Spleen (tissue), 7 donors: ENCODE measurements around the gene SLN.

Experiments
- CTCF ChIP-seq, 11 experiments: fragments of 200-600 bp in 7 of 11; fragments of 450-650 bp in 4 of 11; sonication (generic) in 4 of 11; IDR thresholded peaks in 8 of 11; conservative IDR thresholded peaks in 3 of 11; 1 replicate in 7 of 11; 2 replicates in 4 of 11; pipeline versions ENCODE4 v1.4.0 to v1.8.0; 2016 to 2021; ENCODE audit warnings: antibody characterized with exemption in 11 of 11, inconsistent platforms in 4 of 11, mild to moderate bottlenecking in 1 of 11
- POLR2AphosphoS5 ChIP-seq, 3 donors: sonication (generic); formaldehyde crosslinking; IDR thresholded peaks; one replicate each; pipeline ENCODE4 v1.5.1; 2017; ENCODE audit warnings: antibody characterized with exemption in 3 of 3
- donor health status: DM: no; HTN: no; CAD: no; lungs with moderate emphysema.
- donor health status: DM: no; HTN: no; CAD: no.
- donor health status: DM: no; HTN: no; CAD: no.

GRCh38 chr11:107678632-107678971, 33.3 kb downstream of the SLN start:
- TF ChIP-seq CTCF (IDR thresholded peaks at IDR 0.05 in 8 of 11, conservative IDR thresholded peaks at IDR 0.05 in 3 of 11): no peak
- TF ChIP-seq POLR2AphosphoS5 (IDR thresholded peaks at IDR 0.05): no peak
